Hypothalamus (tissue), 51 donors: ENCODE data around the gene ESR1.
A peak's percentile ranks its signal among the peaks of the same experiment; 100 is the strongest.
"Not testable (repeated sequence)": the region's sequence is repeated elsewhere in the genome, so short reads cannot be mapped to it uniquely, and the experiment has no call there.

Experiments used
- DNase-seq, 51 donors: peaks; one replicate each; lab custom pipeline; 2025; lab: John Stamatoyannopoulos, UW

Gene ESR1

DNA sequence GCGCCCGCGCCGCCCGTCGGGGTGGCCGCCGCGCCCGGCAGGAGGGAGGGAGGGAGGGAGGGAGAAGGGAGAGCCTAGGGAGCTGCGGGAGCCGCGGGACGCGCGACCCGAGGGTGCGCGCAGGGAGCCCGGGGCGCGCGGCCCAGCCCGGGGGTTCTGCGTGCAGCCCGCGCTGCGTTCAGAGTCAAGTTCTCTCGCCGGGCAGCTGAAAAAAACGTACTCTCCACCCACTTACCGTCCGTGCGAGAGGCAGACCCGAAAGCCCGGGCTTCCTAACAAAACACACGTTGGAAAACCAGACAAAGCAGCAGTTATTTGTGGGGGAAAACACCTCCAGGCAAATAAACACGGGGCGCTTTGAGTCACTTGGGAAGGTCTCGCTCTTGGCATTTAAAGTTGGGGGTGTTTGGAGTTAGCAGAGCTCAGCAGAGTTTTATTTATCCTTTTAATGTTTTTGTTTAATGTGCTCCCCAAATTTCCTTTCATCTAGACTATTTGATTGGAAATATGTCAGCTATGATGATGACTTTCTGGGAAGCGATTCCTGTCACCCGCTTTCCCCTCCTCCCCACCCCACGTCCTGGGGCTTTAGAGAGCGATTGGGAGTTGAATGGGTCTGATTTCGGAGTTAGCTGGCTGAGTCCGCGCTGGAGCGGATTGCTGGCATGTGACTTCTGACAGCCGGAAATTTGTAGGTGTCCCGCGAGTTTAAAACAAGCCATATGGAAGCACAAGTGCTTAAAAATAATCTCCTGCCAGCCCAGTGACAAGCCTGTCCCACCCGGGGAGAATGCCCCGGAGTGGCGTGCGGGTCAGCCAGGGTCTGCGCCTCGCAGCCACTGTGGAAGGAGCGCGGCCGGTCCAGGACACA, 1.1 kb downstream of the ESR1 start:
- no peak for DNase-seq

DNA sequence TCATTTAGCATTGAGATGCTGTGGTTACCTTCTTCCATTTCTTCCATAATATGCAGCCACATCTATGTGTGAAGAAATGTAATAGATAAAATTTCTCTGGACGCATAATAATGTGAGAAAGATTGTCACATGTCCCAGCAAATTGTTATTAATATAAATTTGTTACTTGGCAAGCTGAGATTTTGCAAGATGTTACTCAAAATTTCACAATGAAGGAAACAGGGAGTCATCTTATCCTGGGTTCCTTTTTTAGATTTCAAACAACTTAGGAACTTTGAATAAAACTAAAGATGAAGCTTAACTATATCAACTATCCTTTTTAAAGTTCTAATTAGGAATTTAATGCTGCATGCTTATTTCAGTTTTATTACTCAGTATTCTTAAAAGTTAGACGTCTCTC, 3.6 kb downstream of the ESR1 start:
- no peak for DNase-seq

DNA sequence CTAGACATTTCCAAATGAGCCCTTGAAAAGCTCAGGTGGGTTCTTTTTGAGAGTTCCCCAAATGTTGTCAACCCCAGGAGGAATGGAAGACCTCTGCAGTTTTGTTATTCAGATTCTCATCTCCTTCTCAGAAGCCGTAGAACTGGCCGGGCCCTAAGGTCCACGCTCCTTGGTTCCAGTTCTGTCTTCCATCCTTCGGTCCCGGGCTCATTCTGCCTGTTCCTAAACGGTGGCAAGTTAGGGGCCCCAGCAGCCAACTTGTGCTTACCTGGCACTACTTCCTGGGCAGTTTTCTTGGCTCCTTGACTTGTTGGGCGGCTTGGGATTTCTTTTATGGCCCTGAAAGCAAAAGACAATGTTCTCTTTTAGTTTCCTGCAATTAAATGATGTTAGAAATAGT, 6.4 kb downstream of the ESR1 start:
- no peak for DNase-seq

DNA sequence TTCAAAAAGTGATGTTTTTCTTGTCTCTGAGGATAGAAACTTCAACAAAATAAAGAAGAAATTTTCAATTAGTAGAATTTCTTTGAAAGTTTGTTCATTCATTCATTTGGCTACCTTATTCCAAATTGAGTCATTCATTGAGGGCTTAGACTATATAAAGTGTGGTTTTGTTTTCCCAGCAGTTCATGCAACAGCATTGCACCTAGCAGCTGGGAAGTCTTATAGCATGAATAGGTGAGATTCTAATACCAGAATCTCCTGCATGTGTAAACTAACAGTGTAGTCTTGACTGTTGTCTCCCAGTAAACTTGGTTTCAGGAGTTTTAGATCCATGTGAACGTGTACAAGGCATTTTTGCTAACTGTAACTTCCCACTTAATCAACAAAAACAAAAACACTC, 7.1 kb downstream of the ESR1 start:
- no peak for DNase-seq

DNA sequence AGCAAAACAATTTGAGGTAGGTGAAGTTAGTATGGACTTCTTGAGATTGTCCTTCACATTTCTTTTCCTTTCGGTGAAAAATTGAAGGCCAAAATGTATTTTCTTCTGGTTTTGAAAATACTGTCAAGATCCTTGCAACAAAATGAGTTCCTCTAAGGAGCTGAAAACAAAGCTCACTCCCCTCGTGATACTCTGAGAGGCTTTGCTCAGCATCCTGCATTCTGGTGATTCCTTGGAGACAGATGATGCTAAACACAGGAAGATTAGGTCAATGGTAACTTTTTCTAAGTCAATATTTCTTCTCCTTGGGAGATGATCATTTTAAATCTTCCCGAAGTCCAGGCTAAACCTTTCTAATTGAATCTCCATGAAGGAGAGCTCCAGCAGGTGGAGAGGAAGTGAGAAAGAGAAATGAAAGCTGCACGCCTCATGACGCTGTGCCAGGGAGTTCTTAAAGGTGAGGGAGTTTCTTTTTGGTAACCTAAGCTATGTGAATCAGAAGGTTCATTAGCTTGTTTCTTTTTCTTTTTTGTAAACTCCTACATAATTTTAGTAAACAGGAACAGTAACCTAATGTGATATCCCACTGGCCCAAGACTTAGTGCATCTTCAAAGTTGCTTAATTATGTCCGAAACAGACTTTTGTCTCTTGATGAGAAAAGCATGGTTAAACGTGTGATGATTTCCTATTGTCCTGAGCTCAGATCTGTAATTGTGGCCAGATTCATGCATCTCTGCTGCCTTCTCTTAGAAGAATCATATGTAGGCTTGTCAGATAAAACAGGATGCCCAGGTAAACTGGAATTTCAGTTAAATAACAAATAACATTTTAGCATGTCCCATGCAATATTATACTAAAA, 15.0 kb downstream of the ESR1 start:
- no peak for DNase-seq

DNA sequence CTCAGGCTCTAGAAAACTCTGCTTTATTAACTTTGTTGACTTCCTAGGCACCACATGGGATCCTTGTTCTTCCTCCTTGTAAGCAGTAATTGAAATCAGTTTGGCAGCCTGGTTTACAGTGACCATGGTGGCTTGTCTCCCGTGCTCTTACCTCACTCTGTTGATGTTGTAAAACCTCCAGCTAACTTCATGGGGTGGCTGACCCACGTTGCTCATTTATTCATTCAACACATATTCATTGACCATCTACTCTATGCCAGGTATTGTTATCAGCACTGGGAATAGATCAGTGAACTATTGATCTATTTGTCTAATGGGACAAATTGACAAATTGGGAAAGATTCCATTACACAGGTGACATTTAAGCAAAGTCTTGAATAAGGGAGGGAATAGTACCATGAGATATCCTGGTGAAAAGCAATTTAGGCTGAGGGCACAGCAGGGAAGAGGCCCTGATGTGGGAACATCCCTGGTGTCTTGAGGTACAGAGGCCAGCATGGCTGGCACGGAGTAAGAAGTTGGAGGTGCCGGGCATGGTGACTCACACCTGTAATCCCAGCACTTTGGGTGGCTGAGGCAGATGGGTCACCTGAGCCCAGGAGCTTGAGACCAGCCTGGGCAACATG, 19.1 kb downstream of the ESR1 start:
- DNase-seq: no peak

DNA sequence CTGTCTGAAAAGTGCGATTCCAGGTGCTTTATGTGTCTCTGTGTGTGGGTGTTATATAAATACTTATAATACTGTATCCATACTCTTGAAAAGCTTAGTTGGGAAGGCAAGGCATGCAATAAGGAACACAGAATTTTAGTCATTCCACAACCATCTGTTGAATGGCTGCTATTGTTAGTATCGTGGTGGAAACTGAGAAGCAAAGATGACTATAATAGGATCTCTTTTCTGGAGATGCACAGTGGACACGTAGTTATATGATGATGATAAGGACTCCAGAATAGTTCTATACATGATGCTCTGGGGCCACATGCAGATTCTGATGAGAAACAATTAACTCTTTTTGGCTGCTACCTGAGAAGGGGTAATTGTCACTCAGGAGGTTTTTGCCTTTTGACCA, 25.2 kb downstream of the ESR1 start:
- no peak for DNase-seq

DNA sequence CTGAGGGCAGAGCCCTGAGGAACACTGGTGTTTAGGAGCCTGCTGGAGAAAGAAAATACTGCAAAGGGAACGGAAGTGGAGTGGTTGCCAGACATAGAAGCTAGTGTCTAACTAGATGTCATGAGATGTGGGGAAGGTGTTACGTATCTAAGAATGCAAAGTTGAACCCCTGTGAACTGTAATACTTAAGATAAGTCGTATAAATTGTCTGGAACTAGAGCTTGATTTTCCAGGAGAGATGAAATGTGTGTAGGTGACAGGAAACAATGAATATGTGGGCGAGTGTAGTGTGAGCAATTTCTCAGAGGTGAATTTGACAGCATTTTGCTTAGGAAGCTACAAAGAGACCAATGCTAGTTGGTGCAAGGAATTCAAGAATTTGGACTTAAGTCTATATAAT, 27.9 kb downstream of the ESR1 start:
- DNase-seq: peak in 1 of 51 donors; percentile 3

DNA sequence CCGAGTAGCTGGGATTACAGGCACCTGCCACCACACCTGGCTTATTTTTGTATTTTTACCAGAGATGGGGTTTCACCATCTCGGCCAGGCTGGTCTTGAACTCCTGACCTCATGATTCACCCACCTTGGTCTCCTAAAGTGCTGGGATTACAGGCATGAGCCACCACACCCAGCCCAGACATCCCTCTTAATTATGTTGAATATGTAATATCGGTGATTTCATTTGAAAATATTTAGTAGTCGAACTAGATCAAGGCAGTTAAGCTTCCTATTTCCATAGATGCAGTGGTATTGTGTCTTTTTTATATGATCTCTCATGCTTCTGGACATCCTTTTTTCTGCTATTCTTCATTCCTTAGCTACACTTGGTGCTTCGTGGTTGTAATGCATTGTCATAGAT, 29.7 kb downstream of the ESR1 start:
- no peak for DNase-seq

DNA sequence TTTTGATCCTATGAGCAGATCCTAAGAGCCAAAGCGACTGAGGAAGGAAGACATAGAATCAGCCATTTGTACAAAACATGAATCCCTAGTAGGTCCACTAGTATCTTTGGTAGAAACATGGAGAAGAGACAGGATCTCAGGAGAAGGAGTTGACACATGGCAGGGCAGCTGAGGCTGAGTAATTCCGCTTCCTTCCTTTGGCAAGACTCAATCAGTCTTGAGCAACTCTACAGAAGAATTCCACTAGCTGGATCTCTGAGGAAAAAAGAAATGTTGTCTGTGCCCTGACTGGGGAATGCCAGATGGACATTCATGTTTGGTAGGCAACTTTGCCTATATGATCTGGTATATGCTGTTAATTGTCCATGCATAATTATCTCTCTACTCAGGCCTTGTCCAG, 35.3 kb downstream of the ESR1 start:
- DNase-seq: no peak

DNA sequence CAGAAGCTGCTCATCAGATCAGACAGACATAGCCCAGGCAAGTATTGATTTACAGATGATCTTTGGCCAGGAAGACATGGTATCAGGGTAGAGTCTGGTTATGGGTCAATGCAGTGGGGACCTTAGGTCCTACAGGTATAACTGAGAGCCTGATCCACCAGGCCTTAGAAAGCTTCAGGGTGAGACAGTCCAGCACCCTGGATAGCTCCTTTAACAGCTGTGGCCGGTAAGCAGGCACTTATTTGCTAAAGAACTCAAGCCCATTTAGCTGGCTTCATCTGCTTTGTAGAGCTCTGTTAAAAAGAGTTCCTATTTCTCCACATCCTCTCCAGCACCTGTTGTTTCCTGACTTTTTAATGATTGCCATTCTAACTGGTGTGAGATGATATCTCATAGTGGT, 39.6 kb downstream of the ESR1 start:
- no peak for DNase-seq

DNA sequence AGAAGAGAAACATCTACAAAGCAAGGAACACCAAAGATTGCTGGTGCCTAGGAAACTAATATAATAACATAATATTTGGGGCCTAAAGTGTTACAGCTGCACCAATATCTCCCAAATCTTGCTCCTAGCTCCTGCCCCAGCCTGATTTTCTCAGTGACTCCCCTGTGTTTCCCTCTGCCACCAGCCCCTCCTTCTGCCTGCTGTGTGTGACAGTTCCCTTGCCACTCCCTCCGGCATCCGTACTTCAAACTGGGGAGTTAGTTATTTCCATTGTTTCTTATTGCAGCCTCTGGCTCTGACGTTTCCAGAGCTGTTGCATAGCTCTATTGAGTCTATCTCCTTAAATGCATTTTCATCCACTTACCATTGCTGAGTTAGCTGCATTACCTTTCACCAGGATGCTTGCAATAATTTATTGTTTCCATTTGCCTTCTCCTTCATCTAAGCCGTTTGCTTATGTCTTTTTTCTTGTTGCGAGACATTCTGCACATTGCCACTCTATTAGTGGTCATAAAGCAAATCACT, 43.1 kb downstream of the ESR1 start:
- no peak for DNase-seq

DNA sequence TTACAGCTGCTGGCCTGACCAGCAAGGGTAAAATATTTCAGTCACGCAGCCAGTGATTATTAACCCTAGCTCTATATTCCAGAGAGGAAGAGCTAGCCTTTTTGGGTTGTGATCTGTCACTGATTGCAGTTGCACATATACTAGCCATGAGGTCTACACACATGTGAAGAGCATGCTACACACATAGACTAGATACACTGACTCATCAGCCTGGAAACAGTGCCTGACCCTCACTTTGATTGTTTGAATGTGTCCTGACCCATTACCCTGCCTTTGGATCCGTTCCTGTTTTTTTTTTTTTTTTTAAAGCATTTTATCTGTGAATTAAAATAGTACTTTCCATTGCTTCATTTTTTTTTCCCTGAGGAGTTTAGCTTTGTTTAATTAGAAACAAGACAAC, 50.8 kb downstream of the ESR1 start:
- DNase-seq: no peak

DNA sequence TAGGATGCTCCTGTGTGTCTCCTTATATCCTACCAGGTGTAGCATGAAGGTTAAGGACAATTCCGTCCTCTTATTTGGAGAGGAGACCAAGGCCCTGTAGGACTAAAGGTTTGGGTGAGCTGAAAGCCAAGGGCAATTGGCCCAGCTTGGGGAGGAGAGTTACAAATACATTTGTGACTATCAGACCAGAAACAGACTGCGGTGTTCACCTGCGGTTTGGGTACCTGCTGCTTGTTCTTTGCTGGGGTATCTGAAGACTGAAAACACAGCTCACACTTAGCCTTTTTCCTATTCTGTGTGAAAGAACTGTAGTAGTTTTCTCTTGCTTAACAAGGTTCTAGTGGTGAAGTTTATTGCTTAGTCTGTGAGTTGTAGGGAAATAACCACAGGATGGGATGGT, 55.0 kb downstream of the ESR1 start:
- no peak for DNase-seq

DNA sequence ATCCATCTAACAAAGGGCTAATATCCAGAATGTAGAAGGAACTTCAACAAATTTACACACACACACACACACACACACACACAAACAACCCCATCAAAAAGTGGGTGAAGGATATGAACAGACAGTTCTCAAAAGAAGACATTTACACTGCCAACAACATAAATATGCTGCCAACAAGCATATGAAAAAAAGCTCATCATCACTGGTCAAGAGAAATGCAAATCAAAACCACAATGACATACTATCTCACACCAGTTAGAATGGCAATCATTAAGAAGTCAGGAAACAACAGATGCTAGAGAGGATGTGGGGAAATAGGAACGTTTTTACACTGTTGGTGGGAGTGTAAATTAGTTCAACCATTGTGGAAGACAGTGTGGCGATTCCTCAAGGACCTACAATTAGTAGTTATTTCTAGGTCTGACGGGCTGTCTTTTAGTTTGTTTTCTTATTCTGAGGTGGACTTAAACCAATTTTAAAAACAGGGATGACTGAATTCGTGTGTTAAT, 59.9 kb downstream of the ESR1 start:
- DNase-seq: not testable (repeated sequence)

DNA sequence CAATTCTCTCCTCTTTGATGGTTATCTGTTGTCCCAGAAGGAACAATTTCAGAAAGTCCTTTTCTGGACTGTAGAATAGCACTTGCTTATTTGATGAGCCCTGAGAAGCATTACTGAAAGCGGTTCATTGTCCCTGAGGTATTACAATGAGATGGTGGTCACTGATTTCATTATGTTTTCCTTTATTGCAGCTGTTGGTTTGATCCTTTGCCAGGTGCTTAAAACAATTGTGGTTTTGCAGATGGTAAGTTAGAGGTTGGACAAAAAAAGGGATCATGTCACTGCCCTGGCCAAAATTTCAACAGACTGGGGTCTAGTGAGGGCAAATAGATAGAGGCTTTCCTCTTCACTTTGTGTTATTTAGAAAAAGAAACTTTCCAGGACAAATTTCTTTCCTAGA, 61.9 kb downstream of the ESR1 start:
- DNase-seq: no peak

DNA sequence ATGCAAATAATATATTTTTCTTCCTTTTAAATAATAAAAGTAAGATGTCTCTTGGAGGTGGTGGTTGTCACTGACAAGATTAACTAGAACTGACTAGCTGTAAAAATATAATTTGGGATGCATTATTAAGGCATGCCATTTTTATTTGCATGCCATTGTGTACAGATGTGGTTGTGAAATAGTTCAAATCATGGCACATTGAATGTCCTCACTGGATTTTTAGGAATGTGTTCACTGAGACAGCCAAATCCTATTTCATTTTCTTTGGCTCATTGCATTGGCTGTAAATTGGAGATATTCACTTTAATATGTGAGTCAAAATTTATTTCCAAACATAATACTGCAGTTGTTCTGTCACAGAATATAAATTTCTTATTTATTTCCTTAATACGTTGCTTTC, 62.3 kb downstream of the ESR1 start:
- DNase-seq: no peak

DNA sequence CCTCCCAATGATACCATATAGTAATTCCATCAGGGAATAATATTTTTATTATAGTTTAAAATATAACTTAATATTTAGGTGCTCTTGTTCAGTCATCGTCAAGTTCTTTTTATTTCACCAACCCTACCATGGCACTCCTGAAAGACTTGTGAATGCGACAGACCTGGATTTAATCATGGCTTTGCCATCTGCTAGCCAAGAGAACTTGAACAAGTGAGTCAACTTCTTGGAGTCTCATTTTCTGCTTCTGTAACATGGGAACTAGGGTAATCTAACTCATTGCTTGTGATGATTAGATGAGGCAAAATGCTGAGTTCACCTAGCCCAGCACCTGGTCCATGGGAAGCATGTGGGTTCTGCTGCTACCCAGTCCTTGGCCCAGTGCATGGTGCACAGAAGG, 62.9 kb downstream of the ESR1 start:
- DNase-seq: no peak

DNA sequence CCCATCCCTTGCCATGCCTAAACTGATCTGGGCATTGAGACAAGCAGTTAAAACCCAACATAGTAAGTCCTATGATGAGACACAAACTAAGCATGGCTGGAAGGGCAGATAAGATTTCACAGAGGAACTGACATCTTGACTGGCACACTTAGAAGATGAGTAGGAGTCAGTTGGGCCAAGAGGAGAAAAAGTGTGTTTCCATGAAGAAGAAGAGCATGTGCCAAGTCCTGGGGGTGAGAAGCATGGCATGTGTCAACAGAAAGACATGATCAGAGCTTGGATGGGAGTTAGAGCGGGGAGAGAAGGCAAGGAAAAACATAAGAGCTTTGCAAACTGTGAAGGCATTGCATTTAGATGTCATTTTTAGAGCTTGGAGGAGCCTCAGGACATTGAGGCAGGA, 68.0 kb downstream of the ESR1 start:
- DNase-seq: no peak

DNA sequence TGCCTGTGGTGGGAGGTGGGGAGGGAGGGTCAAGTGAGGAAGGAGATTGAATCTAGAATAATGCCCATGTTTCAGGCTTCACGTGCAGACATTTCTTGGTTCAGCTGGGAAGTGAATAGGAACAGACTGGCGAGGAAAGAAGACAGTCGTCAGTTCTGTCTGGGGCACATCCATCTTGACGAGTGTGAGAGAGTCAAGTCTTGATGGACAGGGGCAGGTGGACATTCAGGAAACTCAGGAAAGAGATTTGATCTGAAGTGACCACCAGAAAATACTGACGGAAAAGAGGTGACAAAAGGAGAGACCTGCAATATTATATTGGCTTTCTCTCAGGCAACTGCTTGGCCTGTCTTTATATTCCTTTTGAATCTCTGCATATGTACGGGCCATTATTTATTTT, 68.6 kb downstream of the ESR1 start:
- no peak for DNase-seq

DNA sequence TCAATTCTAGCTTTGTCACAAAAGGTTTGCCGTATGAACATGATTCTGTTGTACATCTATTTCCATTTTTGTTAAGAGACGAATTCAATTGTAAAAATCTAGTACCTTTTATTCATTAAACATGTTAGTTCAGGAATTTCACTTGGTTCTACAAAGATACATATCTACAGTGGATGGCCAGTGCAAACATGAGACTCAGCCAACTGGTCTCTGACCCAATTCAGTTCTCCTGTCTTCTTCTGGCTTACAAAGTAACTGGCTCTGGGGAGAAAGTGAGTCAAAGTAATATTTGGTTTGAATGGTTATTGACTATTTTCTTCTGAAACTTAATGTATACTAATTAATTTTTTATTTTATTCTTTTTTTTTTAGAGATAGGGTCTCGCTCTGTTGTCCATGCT, 70.0 kb downstream of the ESR1 start:
- DNase-seq: no peak
